RWPE2 (cell line): ENCODE measurements around the gene PRRX2.

Experiments
- ATAC-seq: fragments of 200-7000 bp; cut with Tn5 transposase; 3 replicates; pipeline ENCODE4 v1.9.1; 2021; ENCODE audit warnings: low read depth
- DNase-seq: peaks from one replicate; pipeline ENCODE4 v3.0.0-alpha.2; 2020; ENCODE audit warnings: low spot score
- H3K27ac ChIP-seq: fragments of 450-650 bp; 2 replicates; pipeline ENCODE4 v1.5.1; 2017; ENCODE audit warnings: mild to moderate bottlenecking; ENCODE audit not compliant: poor library complexity, severe bottlenecking
- H3K27me3 ChIP-seq: fragments of 250-450 bp; sonication (Bioruptor Pico); 2 replicates; pipeline ENCODE4 v1.5.1; 2021; ENCODE audit warnings: mild to moderate bottlenecking, moderate library complexity; ENCODE audit not compliant: insufficient read depth, poor library complexity, severe bottlenecking
- H3K36me3 ChIP-seq: fragments of 250-450 bp; sonication (Bioruptor Pico); 2 replicates; pipeline ENCODE4 v1.5.1; 2020; ENCODE audit warnings: low read depth, mild to moderate bottlenecking, moderate library complexity
- H3K4me1 ChIP-seq: fragments of 250-450 bp; sonication (Bioruptor Pico); 2 replicates; pipeline ENCODE4 v1.5.1; 2021; ENCODE audit warnings: mild to moderate bottlenecking, moderate library complexity; ENCODE audit not compliant: insufficient read depth, poor library complexity, severe bottlenecking
- H3K4me3 ChIP-seq: fragments of 250-450 bp; sonication (Bioruptor Pico); 2 replicates; pipeline ENCODE4 v1.5.1; 2021; ENCODE audit warnings: mild to moderate bottlenecking, moderate library complexity; ENCODE audit not compliant: severe bottlenecking
- H3K9me3 ChIP-seq: fragments of 250-450 bp; sonication (Bioruptor Pico); 2 replicates; pipeline ENCODE4 v1.5.1; 2021; ENCODE audit warnings: mild to moderate bottlenecking, moderate library complexity; ENCODE audit not compliant: severe bottlenecking
- CTCF ChIP-seq: fragments of 450-650 bp; IDR thresholded peaks from one replicate; pipeline ENCODE4 v1.5.1; 2017; ENCODE audit warnings: mild to moderate bottlenecking, moderate library complexity; ENCODE audit not compliant: poor library complexity, severe bottlenecking

Gene PRRX2

GRCh38 chr9:129644365-129644764 lies 21.1 kb upstream of the PRRX2 start:
- Histone ChIP-seq H3K36me3 (peaks cover 7% of the 10 kb centered on the region), H3K4me1 (peaks cover 7% of the 10 kb centered on the region), H3K9me3 (no peaks in the 10 kb centered on the region), H3K4me3 (no peak overlapping the region), H3K27ac (no peak overlapping the region), H3K27me3 (no peaks in the 10 kb centered on the region)
- DNase-seq (no peak), ATAC-seq (no peak)
- no peak for TF ChIP-seq CTCF

- no peak for TF ChIP-seq CTCF
- no peak overlapping the region for H3K27ac ChIP-seq
These were observed 20.5 kb upstream of the PRRX2 start for GRCh38 chr9:129644902-129645301.

GRCh38 chr9:129646252-129646651 lies 19.2 kb upstream of the PRRX2 start:
- DNase-seq, result no peak
- no peaks in the 10 kb centered on the region for H3K4me1 ChIP-seq
- no peaks in the 10 kb centered on the region for H3K27me3 ChIP-seq

More at GRCh38 chr9:129644902-129645301, 20.5 kb upstream of the PRRX2 start:
- Histone ChIP-seq H3K4me3 (no peak overlapping the region), H3K36me3 (peaks cover 1% of the 10 kb centered on the region), H3K9me3 (no peaks in the 10 kb centered on the region), H3K4me1 (peaks cover 7% of the 10 kb centered on the region), H3K27me3 (no peaks in the 10 kb centered on the region)
- no peak for DNase-seq
- no peak for ATAC-seq

GRCh38 chr9:129646654-129647053 lies 18.8 kb upstream of the PRRX2 start:
- no peak overlapping the region for H3K4me3 ChIP-seq
- no peak for TF ChIP-seq CTCF
- ATAC-seq (no peak), DNase-seq (no peak)
- no peaks in the 10 kb centered on the region for H3K4me1 ChIP-seq
- H3K27ac ChIP-seq, result no peak overlapping the region
- H3K36me3 ChIP-seq, result no peaks in the 10 kb centered on the region
- no peaks in the 10 kb centered on the region for H3K9me3 ChIP-seq
- H3K27me3 ChIP-seq, result no peaks in the 10 kb centered on the region

More at GRCh38 chr9:129646252-129646651, 19.2 kb upstream of the PRRX2 start:
- no peak for TF ChIP-seq CTCF
- no peak for ATAC-seq
- no peak overlapping the region for H3K4me3 ChIP-seq
- no peaks in the 10 kb centered on the region for H3K36me3 ChIP-seq
- H3K9me3 ChIP-seq, result no peaks in the 10 kb centered on the region
- H3K27ac ChIP-seq, result no peak overlapping the region

GRCh38 chr9:129647635-129648034 lies 17.8 kb upstream of the PRRX2 start:
- no peaks in the 10 kb centered on the region for H3K9me3 ChIP-seq
- H3K27me3 ChIP-seq, result no peaks in the 10 kb centered on the region
- DNase-seq (no peak), ATAC-seq (no peak)
- H3K4me1 ChIP-seq, result no peaks in the 10 kb centered on the region
- H3K27ac ChIP-seq, result no peak overlapping the region
- no peak for TF ChIP-seq CTCF
- H3K4me3 ChIP-seq, result no peak overlapping the region
- H3K36me3 ChIP-seq, result no peaks in the 10 kb centered on the region
